WTC11 (cell line): ENCODE data around the gene FSTL4. TPM values are rescaled to one million over a fixed set of nuclear protein-coding genes. Genes with fewer than 3 reads are reported as not detected.

ENCODE experiments used
- ATAC-seq: fragments of 200-7000 bp; cut with Tn5 transposase; 2 replicates; pipeline ENCODE4 v1.10.0; 2021; ENCODE audit warnings: mild to moderate bottlenecking, moderate library complexity
- CTCF ChIA-PET: fragments of 300-600 bp; sonication (Branson Sonifier 250); formaldehyde crosslinking; loops from one replicate; lab custom pipeline; 2021; ENCODE audit warnings: antibody characterized with exemption; lab: Charles Lee
- POLR2A ChIA-PET: fragments of 350-600 bp; sonication (Branson Sonifier 250); formaldehyde crosslinking; loops from one replicate; lab custom pipeline; 2021; ENCODE audit warnings: antibody characterized with exemption; lab: Charles Lee
- DNase-seq: peaks from one replicate; pipeline ENCODE4 v3.0.0; 2021; ENCODE audit warnings: low spot score
- H3K27ac Mint-ChIP-seq: 2 replicates; pipeline ENCODE4 v1.8.0; 2021; ENCODE audit warnings: mixed read lengths
- H3K27me3 Mint-ChIP-seq: 2 replicates; pipeline ENCODE4 v1.8.0; 2021; ENCODE audit warnings: low read depth, mild to moderate bottlenecking, moderate library complexity, mixed read lengths
- H3K36me3 Mint-ChIP-seq: 2 replicates; pipeline ENCODE4 v1.8.0; 2021; ENCODE audit warnings: mixed read lengths
- H3K4me1 Mint-ChIP-seq: 2 replicates; pipeline ENCODE4 v1.8.0; 2022; ENCODE audit warnings: mixed read lengths
- H3K4me3 Mint-ChIP-seq: 2 replicates; pipeline ENCODE4 v1.8.0; 2021; ENCODE audit warnings: mild to moderate bottlenecking, moderate library complexity, mixed read lengths
- H3K9me3 Mint-ChIP-seq: 2 replicates; pipeline ENCODE4 v1.8.0; 2021; ENCODE audit warnings: mixed read lengths
- ATF1 ChIP-seq: sonication (generic); formaldehyde crosslinking; IDR thresholded peaks from 2 replicates; pipeline ENCODE4 v1.8.1; 2023; ENCODE audit warnings: mild to moderate bottlenecking, moderate library complexity, missing genetic modification reagents
- ELF4 ChIP-seq: sonication (generic); formaldehyde crosslinking; IDR thresholded peaks from 2 replicates; pipeline ENCODE4 v1.8.1; 2022; ENCODE audit warnings: low read depth, mild to moderate bottlenecking, moderate library complexity, missing genetic modification reagents
- GTF2I ChIP-seq: fragments of 250-450 bp; sonication (Bioruptor Pico); conservative IDR thresholded peaks from 2 replicates; pipeline ENCODE4 v1.4.0; 2021; ENCODE audit warnings: mild to moderate bottlenecking
- HMGA2 ChIP-seq: fragments of 250-450 bp; sonication (Bioruptor Pico); IDR thresholded peaks from 2 replicates; pipeline ENCODE4 v1.4.0; 2021; ENCODE audit warnings: mild to moderate bottlenecking, moderate library complexity
- IRF2 ChIP-seq: sonication (generic); formaldehyde crosslinking; IDR thresholded peaks from 2 replicates; pipeline ENCODE4 v1.8.0; 2022; ENCODE audit warnings: low read depth, missing genetic modification reagents, borderline replicate concordance
- JUN ChIP-seq: sonication (generic); formaldehyde crosslinking; IDR thresholded peaks from 2 replicates; pipeline ENCODE4 v1.8.0; 2023; ENCODE audit warnings: mild to moderate bottlenecking, missing genetic modification reagents
- MAX ChIP-seq: sonication (generic); formaldehyde crosslinking; IDR thresholded peaks from 2 replicates; pipeline ENCODE4 v1.8.0; 2022; ENCODE audit warnings: mild to moderate bottlenecking, missing genetic modification reagents
- MLX ChIP-seq: sonication (generic); formaldehyde crosslinking; IDR thresholded peaks from 2 replicates; pipeline ENCODE4 v1.8.1; 2023; ENCODE audit warnings: mild to moderate bottlenecking, missing genetic modification reagents, moderate library complexity
- MYBL2 ChIP-seq: sonication (generic); formaldehyde crosslinking; IDR thresholded peaks from 2 replicates; pipeline ENCODE4 v1.8.1; 2023; ENCODE audit warnings: mild to moderate bottlenecking, moderate library complexity, missing genetic modification reagents
- SMAD3 ChIP-seq: sonication (generic); formaldehyde crosslinking; IDR thresholded peaks from 2 replicates; pipeline ENCODE4 v1.8.0; 2022; ENCODE audit warnings: missing genetic modification reagents, mild to moderate bottlenecking, borderline replicate concordance
- SOX15 ChIP-seq: fragments of 250-450 bp; sonication (Bioruptor Pico); IDR thresholded peaks from 2 replicates; pipeline ENCODE4 v1.9.0; 2021; ENCODE audit warnings: mild to moderate bottlenecking
- TP53 ChIP-seq: sonication (generic); formaldehyde crosslinking; IDR thresholded peaks from 2 replicates; pipeline ENCODE4 v1.8.1; 2023; ENCODE audit warnings: mild to moderate bottlenecking, missing genetic modification reagents
- ZNF219 ChIP-seq: sonication (generic); formaldehyde crosslinking; IDR thresholded peaks from 2 replicates; pipeline ENCODE4 v1.8.0; 2023; ENCODE audit warnings: missing genetic modification reagents, mild to moderate bottlenecking, borderline replicate concordance
- ZNF232 ChIP-seq: sonication (generic); formaldehyde crosslinking; IDR thresholded peaks from 2 replicates; pipeline ENCODE4 v1.8.0; 2022; ENCODE audit warnings: mild to moderate bottlenecking, missing genetic modification reagents
- ZNF263 ChIP-seq: sonication (generic); formaldehyde crosslinking; IDR thresholded peaks from 2 replicates; pipeline ENCODE4 v1.8.1; 2022; ENCODE audit warnings: low read depth, mild to moderate bottlenecking, moderate library complexity, missing genetic modification reagents
- ZNF317 ChIP-seq: sonication (generic); formaldehyde crosslinking; IDR thresholded peaks from 2 replicates; pipeline ENCODE4 v1.8.1; 2023; ENCODE audit warnings: low read depth, mild to moderate bottlenecking, moderate library complexity, missing genetic modification reagents, borderline replicate concordance
- ZNF396 ChIP-seq: fragments of 250-450 bp; sonication (Bioruptor Pico); IDR thresholded peaks from 2 replicates; pipeline ENCODE4 v1.8.0; 2021; ENCODE audit warnings: mild to moderate bottlenecking, moderate library complexity, borderline replicate concordance
- ZNF416 ChIP-seq: fragments of 250-450 bp; sonication (Bioruptor Pico); IDR thresholded peaks from 2 replicates; pipeline ENCODE4 v1.9.0; 2021; ENCODE audit warnings: mild to moderate bottlenecking, inconsistent platforms
- ZNF423 ChIP-seq: fragments of 250-450 bp; sonication (Bioruptor Pico); IDR thresholded peaks from 2 replicates; pipeline ENCODE4 v2.1.2; 2022; ENCODE audit warnings: mild to moderate bottlenecking, moderate library complexity
- ZNF425 ChIP-seq: fragments of 250-450 bp; sonication (Bioruptor Pico); conservative IDR thresholded peaks from 2 replicates; pipeline ENCODE4 v1.9.0; 2021; ENCODE audit warnings: mild to moderate bottlenecking
- total RNA-seq: library from RNA; stranded (reverse); gene quantifications from 3 replicates; pipeline ENCODE4 v1.2.3, GENCODE V29; 2021
- TF ChIP-seq, protein P1 (sequence below): sonication (generic); formaldehyde crosslinking; IDR thresholded peaks from 2 replicates; pipeline ENCODE4 v1.8.0; 2022; ENCODE audit warnings: mild to moderate bottlenecking, missing genetic modification reagents
- TF ChIP-seq, protein P2 (sequence below): fragments of 250-450 bp; sonication (Bioruptor Pico); IDR thresholded peaks from 2 replicates; pipeline ENCODE4 v1.8.0; 2021; ENCODE audit warnings: mild to moderate bottlenecking
- TF ChIP-seq, protein P3 (sequence below): sonication (generic); formaldehyde crosslinking; IDR thresholded peaks from 2 replicates; pipeline ENCODE4 v1.8.1; 2023; ENCODE audit warnings: mild to moderate bottlenecking, moderate library complexity, missing genetic modification reagents
- TF ChIP-seq, protein P4 (sequence below): sonication (generic); formaldehyde crosslinking; IDR thresholded peaks from 2 replicates; pipeline ENCODE4 v1.8.1; 2023; ENCODE audit warnings: mild to moderate bottlenecking, missing genetic modification reagents
- TF ChIP-seq, protein P5 (sequence below): sonication (generic); formaldehyde crosslinking; IDR thresholded peaks from 2 replicates; pipeline ENCODE4 v1.8.1; 2022; ENCODE audit warnings: mild to moderate bottlenecking, missing genetic modification reagents, moderate library complexity, borderline replicate concordance

The FSTL4 gene
- total RNA-seq, 1 experiment from 2014 or later, result 6.1 TPM

DNA sequence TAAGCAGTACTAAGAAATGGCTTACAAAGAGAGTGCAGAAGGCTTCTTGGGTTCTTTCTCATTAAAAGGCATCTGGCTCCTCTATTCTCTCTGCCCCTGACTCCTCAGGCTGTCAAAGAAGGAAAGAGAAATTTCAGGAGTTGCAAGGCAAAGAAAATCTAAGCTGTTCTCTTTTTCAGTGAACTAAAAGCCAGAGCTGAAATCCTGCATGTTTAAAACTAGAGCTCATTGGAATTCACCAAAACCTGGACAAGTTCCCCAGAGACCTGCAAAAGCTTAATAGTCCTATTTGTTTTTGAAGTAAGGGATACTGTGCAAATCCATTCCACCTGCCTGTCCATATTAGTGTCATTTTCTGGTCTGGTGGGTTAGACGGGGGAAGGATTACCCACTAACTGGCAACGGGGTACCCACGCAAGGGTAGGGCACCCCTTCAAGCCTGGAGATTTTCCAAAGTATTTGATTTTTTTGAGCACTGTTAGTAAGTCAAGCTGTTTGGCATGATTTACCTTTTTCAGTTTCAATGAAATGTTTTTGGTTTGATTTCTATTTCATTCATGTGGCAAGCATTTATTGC, 179.3 kb downstream of the FSTL4 start:
- POLR2A ChIA-PET, result no interaction called here
- CTCF ChIA-PET, result interaction anchor here (1.8 to 3.1 kb wide), 3 partner anchors 10 to 28 kb away, joined by 4 to 18 read pairs (median 17); no protein-coding TSS in a partner anchor
- Mint-ChIP-seq H3K9me3 (no peaks in the 10 kb centered on the region), H3K36me3 (no peaks in the 10 kb centered on the region), H3K4me1 (0 out of 2 replicates have a peak, but pooled peaks cover 3% of the 10 kb centered on the region), H3K4me3 (no peak overlapping the region), H3K27ac (no peak overlapping the region), H3K27me3 (no peaks in the 10 kb centered on the region)
- TF ChIP-seq ZNF263 (no peak), ZNF416 (no peak), ZNF219 (CRISPR knock-in tag) (no peak), IRF2 (no peak), ATF1 (CRISPR knock-in tag) (no peak), GTF2I (CRISPR knock-in tag) (no peak), ZNF396 (CRISPR knock-in tag) (no peak), JUN (CRISPR knock-in tag) (no peak), ZNF425 (CRISPR knock-in tag) (no peak), SOX15 (CRISPR knock-in tag) (no peak), ELF4 (no peak), MLX (CRISPR knock-in tag) (no peak), MYBL2 (CRISPR knock-in tag) (no peak), ZNF232 (no peak), ZNF423 (CRISPR knock-in tag) (no peak)
- TF ChIP-seq, protein P1, sequence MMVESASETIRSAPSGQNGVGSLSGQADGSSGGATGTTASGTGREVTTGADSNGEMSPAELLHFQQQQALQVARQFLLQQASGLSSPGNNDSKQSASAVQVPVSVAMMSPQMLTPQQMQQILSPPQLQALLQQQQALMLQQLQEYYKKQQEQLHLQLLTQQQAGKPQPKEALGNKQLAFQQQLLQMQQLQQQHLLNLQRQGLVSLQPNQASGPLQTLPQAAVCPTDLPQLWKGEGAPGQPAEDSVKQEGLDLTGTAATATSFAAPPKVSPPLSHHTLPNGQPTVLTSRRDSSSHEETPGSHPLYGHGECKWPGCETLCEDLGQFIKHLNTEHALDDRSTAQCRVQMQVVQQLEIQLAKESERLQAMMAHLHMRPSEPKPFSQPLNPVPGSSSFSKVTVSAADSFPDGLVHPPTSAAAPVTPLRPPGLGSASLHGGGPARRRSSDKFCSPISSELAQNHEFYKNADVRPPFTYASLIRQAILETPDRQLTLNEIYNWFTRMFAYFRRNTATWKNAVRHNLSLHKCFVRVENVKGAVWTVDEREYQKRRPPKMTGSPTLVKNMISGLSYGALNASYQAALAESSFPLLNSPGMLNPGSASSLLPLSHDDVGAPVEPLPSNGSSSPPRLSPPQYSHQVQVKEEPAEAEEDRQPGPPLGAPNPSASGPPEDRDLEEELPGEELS (CRISPR knock-in tag), result no peak
- TF ChIP-seq, protein P2, sequence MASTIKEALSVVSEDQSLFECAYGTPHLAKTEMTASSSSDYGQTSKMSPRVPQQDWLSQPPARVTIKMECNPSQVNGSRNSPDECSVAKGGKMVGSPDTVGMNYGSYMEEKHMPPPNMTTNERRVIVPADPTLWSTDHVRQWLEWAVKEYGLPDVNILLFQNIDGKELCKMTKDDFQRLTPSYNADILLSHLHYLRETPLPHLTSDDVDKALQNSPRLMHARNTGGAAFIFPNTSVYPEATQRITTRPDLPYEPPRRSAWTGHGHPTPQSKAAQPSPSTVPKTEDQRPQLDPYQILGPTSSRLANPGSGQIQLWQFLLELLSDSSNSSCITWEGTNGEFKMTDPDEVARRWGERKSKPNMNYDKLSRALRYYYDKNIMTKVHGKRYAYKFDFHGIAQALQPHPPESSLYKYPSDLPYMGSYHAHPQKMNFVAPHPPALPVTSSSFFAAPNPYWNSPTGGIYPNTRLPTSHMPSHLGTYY (CRISPR knock-in tag), result no peak
- TF ChIP-seq, protein P3, sequence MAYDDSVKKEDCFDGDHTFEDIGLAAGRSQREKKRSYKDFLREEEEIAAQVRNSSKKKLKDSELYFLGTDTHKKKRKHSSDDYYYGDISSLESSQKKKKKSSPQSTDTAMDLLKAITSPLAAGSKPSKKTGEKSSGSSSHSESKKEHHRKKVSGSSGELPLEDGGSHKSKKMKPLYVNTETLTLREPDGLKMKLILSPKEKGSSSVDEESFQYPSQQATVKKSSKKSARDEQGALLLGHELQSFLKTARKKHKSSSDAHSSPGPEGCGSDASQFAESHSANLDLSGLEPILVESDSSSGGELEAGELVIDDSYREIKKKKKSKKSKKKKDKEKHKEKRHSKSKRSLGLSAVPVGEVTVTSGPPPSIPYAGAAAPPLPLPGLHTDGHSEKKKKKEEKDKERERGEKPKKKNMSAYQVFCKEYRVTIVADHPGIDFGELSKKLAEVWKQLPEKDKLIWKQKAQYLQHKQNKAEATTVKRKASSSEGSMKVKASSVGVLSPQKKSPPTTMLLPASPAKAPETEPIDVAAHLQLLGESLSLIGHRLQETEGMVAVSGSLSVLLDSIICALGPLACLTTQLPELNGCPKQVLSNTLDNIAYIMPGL (CRISPR knock-in tag), result no peak
- ATAC-seq (no peak), DNase-seq (no peak)

- Mint-ChIP-seq H3K4me1 (peaks cover 18% of the 10 kb centered on the region), H3K4me3 (no peak overlapping the region), H3K36me3 (no peaks in the 10 kb centered on the region), H3K27me3 (peaks cover 5% of the 10 kb centered on the region; the same call in 1 of the 2 replicates), H3K27ac (no peak overlapping the region), H3K9me3 (no peaks in the 10 kb centered on the region)
- POLR2A ChIA-PET, result no interaction called here
- ATAC-seq (no peak), DNase-seq (no peak)
- CTCF ChIA-PET, result interaction anchor here (1.3 kb wide), 1 partner anchor 10 kb away, joined by 7 read pairs; no protein-coding TSS in a partner anchor
- no peak for TF ChIP-seq HMGA2 (CRISPR knock-in tag)
- no peak for TF ChIP-seq GTF2I (CRISPR knock-in tag)
- TF ChIP-seq, protein P4, sequence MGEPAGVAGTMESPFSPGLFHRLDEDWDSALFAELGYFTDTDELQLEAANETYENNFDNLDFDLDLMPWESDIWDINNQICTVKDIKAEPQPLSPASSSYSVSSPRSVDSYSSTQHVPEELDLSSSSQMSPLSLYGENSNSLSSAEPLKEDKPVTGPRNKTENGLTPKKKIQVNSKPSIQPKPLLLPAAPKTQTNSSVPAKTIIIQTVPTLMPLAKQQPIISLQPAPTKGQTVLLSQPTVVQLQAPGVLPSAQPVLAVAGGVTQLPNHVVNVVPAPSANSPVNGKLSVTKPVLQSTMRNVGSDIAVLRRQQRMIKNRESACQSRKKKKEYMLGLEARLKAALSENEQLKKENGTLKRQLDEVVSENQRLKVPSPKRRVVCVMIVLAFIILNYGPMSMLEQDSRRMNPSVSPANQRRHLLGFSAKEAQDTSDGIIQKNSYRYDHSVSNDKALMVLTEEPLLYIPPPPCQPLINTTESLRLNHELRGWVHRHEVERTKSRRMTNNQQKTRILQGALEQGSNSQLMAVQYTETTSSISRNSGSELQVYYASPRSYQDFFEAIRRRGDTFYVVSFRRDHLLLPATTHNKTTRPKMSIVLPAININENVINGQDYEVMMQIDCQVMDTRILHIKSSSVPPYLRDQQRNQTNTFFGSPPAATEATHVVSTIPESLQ, result no peak
- no peak for TF ChIP-seq SMAD3
- no peak for TF ChIP-seq ZNF317 (CRISPR knock-in tag)
- TF ChIP-seq, protein P5, sequence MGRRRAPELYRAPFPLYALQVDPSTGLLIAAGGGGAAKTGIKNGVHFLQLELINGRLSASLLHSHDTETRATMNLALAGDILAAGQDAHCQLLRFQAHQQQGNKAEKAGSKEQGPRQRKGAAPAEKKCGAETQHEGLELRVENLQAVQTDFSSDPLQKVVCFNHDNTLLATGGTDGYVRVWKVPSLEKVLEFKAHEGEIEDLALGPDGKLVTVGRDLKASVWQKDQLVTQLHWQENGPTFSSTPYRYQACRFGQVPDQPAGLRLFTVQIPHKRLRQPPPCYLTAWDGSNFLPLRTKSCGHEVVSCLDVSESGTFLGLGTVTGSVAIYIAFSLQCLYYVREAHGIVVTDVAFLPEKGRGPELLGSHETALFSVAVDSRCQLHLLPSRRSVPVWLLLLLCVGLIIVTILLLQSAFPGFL (CRISPR knock-in tag), result no peak
- no peak for TF ChIP-seq ZNF232
- no peak for TF ChIP-seq TP53 (CRISPR knock-in tag)
- no peak for TF ChIP-seq MAX
Observed at GRCh38 chr5:133431326-133431865, 180.9 kb downstream of the FSTL4 start.
